HK-2 (cell line): Measurements from ENCODE around the gene PRPSAP1.
"Not testable (repeated sequence)": the region's sequence is repeated elsewhere in the genome, so short reads cannot be mapped to it uniquely, and the experiment has no call there.

Experiments used
- DNase-seq: peaks from one replicate; pipeline ENCODE4 v3.0.0-alpha.2; 2018; ENCODE audit not compliant: unreplicated experiment

Gene PRPSAP1

DNA sequence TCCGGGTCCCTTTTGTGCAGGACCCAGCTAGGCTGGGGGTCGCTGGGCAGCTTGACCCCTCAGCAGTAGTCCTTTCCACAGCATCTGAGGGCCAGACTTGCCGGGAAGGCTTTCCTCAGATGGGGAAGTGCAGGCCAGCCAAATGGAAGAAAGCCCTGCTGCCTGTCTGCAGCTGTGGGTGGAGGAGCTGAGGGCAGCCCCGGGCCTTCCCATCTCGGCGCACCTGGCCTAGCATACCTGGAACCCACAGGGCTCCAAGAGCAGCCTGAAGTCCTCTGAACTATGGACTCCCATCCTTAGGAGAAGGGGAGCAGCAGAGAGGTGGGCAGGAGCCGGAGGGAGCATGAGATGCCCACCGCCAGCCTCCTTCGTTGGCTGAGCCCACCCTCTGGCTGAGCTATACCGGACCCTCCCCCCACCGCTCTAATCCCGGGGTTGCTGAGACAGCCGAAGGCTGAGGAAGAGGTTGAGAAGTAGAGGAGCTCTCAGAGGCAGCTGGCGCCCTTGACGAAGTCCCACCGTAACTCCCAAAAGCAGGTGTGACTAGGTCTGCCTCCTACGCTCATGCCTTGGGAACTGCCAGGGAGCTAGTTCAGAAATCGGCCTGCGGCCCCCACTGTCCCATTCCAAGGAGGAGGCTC lies 75.3 kb downstream of the PRPSAP1 start:
- no peak for DNase-seq

DNA sequence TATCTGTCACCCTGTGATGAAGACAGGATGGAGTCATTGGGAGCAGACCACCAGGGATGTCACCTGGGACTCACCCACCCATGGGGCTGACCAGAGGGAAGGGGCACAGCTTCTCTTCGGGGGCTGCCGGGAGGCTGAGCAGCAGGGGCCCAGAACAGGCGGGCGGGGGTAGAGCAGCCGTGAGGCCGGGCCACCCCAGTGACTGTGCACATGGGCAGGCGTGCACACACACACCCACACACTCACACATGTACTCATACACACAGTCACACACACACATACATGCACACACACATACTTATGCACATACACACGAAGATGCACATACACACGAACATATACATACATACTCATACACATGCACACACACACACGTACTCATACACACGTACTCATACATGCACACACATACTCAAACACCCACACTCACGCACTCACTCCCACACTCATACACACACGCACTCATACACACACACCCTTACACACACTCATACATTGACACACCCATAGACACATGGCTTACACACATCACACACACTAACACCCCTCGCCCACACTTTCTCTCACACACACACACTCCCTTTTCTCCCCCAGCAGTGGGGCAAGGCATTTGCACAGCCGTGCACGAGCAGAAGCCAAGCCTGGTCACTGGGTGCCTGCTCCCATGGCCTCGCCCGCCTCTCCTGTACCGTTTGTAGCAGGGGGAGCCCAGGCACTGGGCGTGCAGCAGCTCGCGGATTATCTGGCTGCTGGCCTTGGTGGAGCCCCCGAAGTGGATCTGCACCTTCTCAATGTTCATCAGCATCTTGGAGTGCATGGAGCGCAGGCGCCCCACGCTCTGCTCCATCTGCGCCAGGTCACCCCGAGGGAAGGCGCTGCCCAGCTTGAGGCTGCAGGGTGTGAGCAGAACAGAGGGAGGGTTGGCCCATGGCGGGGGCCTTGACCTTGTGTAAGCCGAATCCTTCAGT lies 76.1 kb downstream of the PRPSAP1 start:
- DNase-seq, result no peak

GRCh38 chr17:76276461-76277299 lies 77.0 kb downstream of the PRPSAP1 start:
- no peak for DNase-seq

- no peak for DNase-seq
Observed at GRCh38 chr17:76276069-76276431, 77.7 kb downstream of the PRPSAP1 start.

- no peak for DNase-seq
Observed at GRCh38 chr17:76275382-76276068, 78.2 kb downstream of the PRPSAP1 start.

- DNase-seq, result no peak
Observed at GRCh38 chr17:76274112-76274956, 79.4 kb downstream of the PRPSAP1 start.

DNA sequence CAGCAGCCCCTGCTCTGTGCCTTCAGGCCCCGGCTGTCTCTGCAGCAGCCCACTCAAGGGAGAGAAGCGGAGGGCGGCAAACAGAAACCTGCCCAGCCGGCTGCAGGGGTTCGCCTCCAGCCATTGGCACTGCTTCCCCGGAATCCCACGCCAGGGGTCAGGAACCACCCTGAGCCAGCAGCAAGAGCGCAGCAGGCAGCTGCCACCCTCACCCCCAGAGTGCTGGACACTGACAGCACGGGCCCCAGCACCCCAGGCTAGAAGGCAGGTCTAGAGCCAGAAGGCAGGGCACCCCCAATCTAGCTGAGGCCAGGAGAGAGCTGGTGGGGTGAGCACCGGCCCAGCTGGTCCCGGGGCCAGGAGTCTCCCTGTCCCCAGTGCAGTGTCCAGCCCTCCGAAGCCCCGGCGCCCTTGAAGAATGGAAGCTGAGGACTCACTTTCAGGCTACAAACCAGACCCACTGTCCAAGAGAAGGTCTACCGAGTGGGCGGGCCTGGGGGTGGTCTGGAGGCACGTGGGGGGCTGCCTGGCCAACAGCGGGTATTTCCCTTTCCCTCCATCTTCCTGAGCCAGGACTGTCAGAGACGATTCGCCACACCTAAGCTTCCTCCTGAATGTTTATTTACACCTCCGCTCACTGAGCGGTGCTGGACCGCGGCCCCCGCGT lies 80.1 kb downstream of the PRPSAP1 start:
- no peak for DNase-seq

GRCh38 chr17:76272541-76273444 lies 80.9 kb downstream of the PRPSAP1 start:
- no peak for DNase-seq

- DNase-seq, result no peak
Observed at GRCh38 chr17:76271669-76272540, 81.8 kb downstream of the PRPSAP1 start.

- no peak for DNase-seq
Observed at GRCh38 chr17:76270770-76271668, 82.7 kb downstream of the PRPSAP1 start.

DNA sequence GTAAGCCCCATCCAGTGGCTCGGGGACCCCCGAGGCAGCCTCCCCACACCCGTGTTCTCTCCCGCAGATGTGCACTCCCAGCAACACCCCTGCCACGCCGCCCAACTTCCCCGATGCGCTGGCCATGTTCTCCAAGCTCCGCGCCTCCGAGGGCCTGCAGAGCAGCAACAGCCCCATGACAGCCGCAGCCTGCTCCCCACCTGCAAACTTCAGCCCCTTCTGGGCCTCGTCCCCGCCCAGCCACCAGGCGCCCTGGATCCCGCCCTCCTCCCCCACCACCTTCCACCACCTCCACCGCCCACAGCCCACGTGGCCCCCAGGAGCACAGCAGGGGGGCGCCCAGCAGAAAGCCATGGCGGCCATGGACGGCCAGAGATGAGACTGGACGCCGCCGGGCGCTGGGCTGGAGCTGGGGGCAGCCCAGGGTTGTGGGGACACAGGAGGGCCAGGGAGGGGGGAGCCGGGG lies 83.6 kb downstream of the PRPSAP1 start:
- no peak for DNase-seq

GRCh38 chr17:76268991-76269981 lies 84.4 kb downstream of the PRPSAP1 start:
- no peak for DNase-seq

DNA sequence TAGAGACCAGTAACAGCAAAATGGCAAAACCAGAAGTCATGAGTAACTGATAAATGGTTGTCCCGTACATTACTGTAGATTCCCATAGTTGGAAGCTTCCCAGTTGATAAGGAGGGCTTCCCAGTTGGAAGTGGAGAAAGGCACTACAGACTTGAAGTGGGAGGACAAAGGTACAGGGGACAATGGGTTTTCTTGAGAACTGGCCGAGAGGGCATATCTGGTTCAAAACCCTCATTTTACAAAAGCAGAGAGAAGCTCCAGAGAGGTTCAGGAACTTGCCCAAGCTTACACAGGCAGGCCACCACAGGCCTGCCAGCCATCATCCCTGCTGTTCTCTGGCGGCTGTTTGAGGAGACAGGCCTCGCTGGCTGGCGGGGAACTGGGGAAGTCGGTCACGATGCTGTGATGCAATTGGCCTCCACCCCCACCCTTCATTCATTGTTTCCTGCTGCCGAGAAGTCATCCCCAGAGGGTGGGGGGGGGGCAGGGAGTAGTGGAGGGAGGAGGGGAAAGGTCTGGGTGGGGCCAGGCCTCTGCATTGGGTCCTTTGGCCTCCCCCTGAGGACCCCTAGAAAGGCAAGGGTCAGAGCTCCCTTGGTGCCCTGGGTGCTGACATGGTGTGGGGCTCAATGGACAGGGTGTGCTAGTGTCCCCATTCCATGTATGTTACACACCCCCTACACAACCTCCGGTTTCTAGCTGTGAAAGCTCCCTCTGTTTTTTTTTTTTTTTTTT lies 85.5 kb downstream of the PRPSAP1 start:
- DNase-seq, result no peak

GRCh38 chr17:76267581-76268001 lies 86.1 kb downstream of the PRPSAP1 start:
- DNase-seq, result not testable (repeated sequence)

DNA sequence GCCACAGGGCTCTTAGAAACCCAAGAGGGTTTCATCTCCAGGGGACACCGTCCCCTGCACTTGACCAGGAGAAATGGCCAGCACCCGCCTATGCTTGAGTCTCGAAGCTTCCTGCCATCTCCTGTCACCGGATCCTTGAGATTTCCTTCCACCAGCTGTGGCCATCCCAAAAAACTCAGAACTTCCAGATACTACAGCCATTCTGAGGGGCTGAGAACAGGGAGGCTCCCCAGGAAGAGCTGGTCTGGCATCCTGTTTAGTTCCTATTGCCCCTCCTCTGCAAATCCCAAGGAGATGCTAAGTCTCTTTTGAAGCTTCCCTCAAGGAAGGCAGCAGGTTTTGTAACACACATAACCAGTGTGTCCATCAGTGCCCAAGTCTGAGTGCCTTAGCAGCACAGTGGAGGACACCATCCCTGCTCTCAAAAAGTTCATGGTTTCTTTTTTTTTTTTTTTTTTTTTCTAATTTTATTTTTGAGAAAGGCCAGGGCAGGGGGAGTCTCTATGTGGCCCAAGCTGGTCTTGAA lies 86.6 kb downstream of the PRPSAP1 start:
- no peak for DNase-seq
